ENCODE results near the gene DSCAML1. TPM values are rescaled to one million over a fixed set of nuclear protein-coding genes. Genes with fewer than 3 reads are reported as not detected.

DSCAML1 gene
- total RNA-seq, 2 donors from 2014 or later: 0.67 to 1.3 TPM

DNA sequence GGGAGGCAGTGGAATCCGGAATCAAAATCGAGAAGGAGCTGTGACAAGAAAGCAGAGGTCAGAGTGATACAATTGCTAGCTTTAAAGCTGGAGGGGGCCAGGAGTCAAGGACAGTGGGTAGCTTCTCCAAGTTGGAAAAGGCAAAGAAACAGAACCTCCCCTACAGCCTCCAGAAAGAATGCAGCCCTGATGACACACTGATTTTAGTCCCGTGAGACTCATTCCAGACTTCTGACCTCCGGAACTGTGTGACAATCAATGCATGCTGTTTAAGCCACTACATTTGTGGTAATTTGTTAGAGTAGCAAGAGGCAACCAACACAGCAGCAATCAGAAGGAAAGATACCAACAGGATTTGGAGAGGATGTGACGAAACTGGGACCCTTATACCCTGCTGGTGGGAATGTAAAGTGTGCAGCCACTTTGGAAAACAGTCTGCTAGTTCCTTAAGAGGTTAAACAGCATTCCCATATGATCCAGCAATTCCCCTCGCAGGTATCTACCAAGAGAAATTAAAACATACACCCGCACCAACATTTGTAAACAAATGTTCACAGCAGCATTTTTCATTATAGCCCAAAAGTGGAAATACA is 66.7 kb downstream of the DSCAML1 start:
- no peak for DNase-seq (ENCODE audit: low spot score)
- peaks cover 0 to 4% of the 10 kb centered on the region in 2 donors for H3K9me3 ChIP-seq
- H3K4me3 ChIP-seq: no peak overlapping the region
- H3K36me3 ChIP-seq: no peaks in the 10 kb centered on the region
- H3K4me1 ChIP-seq: no peaks in the 10 kb centered on the region
- TF ChIP-seq, protein P1, sequence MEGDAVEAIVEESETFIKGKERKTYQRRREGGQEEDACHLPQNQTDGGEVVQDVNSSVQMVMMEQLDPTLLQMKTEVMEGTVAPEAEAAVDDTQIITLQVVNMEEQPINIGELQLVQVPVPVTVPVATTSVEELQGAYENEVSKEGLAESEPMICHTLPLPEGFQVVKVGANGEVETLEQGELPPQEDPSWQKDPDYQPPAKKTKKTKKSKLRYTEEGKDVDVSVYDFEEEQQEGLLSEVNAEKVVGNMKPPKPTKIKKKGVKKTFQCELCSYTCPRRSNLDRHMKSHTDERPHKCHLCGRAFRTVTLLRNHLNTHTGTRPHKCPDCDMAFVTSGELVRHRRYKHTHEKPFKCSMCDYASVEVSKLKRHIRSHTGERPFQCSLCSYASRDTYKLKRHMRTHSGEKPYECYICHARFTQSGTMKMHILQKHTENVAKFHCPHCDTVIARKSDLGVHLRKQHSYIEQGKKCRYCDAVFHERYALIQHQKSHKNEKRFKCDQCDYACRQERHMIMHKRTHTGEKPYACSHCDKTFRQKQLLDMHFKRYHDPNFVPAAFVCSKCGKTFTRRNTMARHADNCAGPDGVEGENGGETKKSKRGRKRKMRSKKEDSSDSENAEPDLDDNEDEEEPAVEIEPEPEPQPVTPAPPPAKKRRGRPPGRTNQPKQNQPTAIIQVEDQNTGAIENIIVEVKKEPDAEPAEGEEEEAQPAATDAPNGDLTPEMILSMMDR (IDR thresholded peaks at IDR 0.05): no peak
- H3K27me3 ChIP-seq: no peaks in the 10 kb centered on the region
- H3K27ac ChIP-seq: no peak overlapping the region

DNA sequence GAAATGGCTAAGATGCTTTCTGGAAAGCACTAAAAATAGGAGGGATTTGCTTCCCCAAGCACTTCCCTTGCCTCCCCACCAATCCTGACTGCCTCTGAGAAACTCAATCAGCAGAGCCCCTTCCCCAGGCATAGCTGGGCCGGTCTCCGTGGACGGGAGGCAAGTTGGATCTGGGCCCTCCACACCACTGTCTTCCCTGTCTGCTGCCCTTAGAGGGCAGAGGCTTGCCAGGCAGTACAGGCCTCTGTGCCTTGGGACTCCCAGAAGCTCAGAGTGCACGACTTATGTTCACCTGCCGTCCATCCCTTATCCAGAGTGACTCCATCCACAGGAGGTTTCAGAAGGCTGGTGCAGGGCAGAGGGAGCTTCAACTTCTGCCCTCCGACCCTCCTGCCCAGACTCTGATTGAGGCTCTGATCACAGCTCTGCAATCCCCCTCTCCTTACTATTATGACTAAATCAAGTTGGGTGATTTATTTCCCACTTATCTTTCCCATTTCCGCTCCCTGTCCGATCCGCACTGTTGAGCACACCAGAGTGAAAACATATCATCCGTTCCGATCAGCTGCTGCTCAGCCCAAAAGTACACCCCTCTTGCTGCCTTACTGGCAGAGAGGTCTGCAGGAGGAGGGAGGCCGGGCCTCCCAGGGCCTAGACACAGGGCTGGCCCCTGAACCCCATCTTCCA is 71.8 kb downstream of the DSCAML1 start:
- no peak for DNase-seq (ENCODE audit: low spot score)
- Histone ChIP-seq H3K4me3 (no peak overlapping the region), H3K27me3 (no peaks in the 10 kb centered on the region), H3K36me3 (no peaks in the 10 kb centered on the region), H3K9me3 (peaks cover 0 to 4% of the 10 kb centered on the region in 2 donors), H3K27ac (no peak overlapping the region), H3K4me1 (peaks cover 0 to 7% of the 10 kb centered on the region in 2 donors)
- TF ChIP-seq, protein P1 (IDR thresholded peaks at IDR 0.05): no peak

GRCh38 chr11:117724621-117725020 is 72.4 kb downstream of the DSCAML1 start:
- H3K27me3 ChIP-seq: no peaks in the 10 kb centered on the region
- H3K27ac ChIP-seq: no peak overlapping the region
- peaks cover 0 to 4% of the 10 kb centered on the region in 2 donors for H3K9me3 ChIP-seq
- no peaks in the 10 kb centered on the region for H3K36me3 ChIP-seq
- no peak overlapping the region for H3K4me3 ChIP-seq
- peaks cover 0 to 7% of the 10 kb centered on the region in 2 donors for H3K4me1 ChIP-seq
- TF ChIP-seq, protein P1 (IDR thresholded peaks at IDR 0.05): no peak
- DNase-seq (ENCODE audit: low spot score): no peak

- peaks cover 0 to 7% of the 10 kb centered on the region in 2 donors for H3K4me1 ChIP-seq
- no peak overlapping the region for H3K27ac ChIP-seq
- no peak overlapping the region for H3K4me3 ChIP-seq
- no peak for DNase-seq (ENCODE audit: low spot score)
- H3K36me3 ChIP-seq: no peaks in the 10 kb centered on the region
- H3K27me3 ChIP-seq: no peaks in the 10 kb centered on the region
- TF ChIP-seq, protein P1 (IDR thresholded peaks at IDR 0.05): no peak
- H3K9me3 ChIP-seq: peaks cover 0 to 4% of the 10 kb centered on the region in 2 donors
Observed at GRCh38 chr11:117724104-117724503, 72.9 kb downstream of the DSCAML1 start.

DNA sequence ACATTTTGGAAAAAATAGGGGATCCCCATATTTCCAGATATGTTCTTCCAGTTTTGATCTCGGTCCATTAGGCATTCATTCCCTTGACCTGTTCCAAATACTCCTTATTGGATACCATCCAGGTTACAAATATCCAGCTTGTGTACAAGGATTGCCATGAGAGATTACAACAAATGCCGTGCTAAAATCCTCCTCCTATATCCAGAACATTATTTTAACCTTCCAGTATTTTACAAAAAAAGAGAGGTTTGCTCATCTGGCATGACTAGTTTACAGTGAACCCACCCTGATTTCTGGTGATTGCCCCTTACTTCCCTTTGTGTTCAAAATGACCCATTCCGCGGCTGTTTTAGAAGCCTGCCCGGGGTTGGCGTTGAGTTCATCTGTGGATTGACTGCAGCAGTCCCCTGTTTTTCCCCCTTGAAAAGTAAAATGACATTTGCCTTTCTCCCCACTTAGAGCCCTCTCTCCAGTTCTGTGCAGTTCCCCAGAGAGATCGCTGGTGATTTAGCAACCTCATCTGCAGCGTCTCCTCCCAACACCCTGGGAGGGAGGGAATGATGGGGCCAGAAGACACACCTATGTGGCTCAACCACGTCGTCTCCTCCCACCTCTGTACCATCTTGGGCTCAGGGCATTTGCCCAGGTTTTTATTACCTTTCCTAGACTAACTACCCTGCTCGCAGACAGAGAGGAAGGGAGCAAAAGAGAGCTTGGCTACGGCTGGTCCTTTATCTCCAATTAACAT is 73.6 kb downstream of the DSCAML1 start:
- Histone ChIP-seq H3K27me3 (no peaks in the 10 kb centered on the region), H3K4me3 (no peak overlapping the region), H3K9me3 (no peaks in the 10 kb centered on the region), H3K4me1 (peaks cover 0 to 9% of the 10 kb centered on the region in 2 donors), H3K27ac (no peak overlapping the region), H3K36me3 (no peaks in the 10 kb centered on the region)
- no peak for DNase-seq (ENCODE audit: low spot score)
- TF ChIP-seq, protein P1 (IDR thresholded peaks at IDR 0.05): no peak

All from right atrium auricular region (tissue), 2 donors.